Left ventricle myocardium inferior (tissue), 1 donor: ENCODE measurements around the gene ZSCAN32. TPM values are rescaled to one million over a fixed set of nuclear protein-coding genes. Genes with fewer than 3 reads are reported as not detected.

ENCODE experiments used
- DNase-seq: peaks from one replicate; pipeline ENCODE4 v3.0.0-alpha.2; 2020
- H3K27ac ChIP-seq: fragments of 200-600 bp; replicated peaks from 2 replicates; pipeline ENCODE4 v1.8.0; 2021
- H3K27me3 ChIP-seq: fragments of 200-600 bp; 2 replicates; pipeline ENCODE4 v1.8.0; 2021; ENCODE audit warnings: low read depth
- H3K36me3 ChIP-seq: fragments of 200-600 bp; 2 replicates; pipeline ENCODE4 v1.8.0; 2021
- H3K4me1 ChIP-seq: fragments of 200-600 bp; 2 replicates; pipeline ENCODE4 v1.8.0; 2021
- H3K4me3 ChIP-seq: fragments of 200-600 bp; 2 replicates; pipeline ENCODE4 v1.8.0; 2021; ENCODE audit warnings: mild to moderate bottlenecking, moderate library complexity
- H3K9me3 ChIP-seq: fragments of 200-600 bp; replicated peaks from 2 replicates; pipeline ENCODE4 v1.8.0; 2021
- CTCF ChIP-seq: fragments of 200-600 bp; IDR thresholded peaks from 2 replicates; pipeline ENCODE4 v1.8.0; 2021; ENCODE audit warnings: antibody characterized with exemption, mild to moderate bottlenecking, borderline replicate concordance
- intact Hi-C: fragments of 100-400 bp; cut with micrococcal nuclease; formaldehyde crosslinking; loops from one replicate; pipeline ENCODE4 v1.11.0; 2022
- total RNA-seq: library from RNA; stranded (reverse); fragmentation: NEBNext Ultra II Directional; extraction: Animal tissue kit (Norgen Biotek cat#: 25700); gene quantifications from one replicate; pipeline ENCODE4 v1.2.1, GENCODE V29; 2021
- donor health status: DM: no; HTN: yes; CAD: no; lungs with severe emphysema.

Gene ZSCAN32
- total RNA-seq, 1 donor from 2014 or later = 5.9 TPM

- H3K4me1 ChIP-seq = no peaks in the 10 kb centered on the region
- no peak for TF ChIP-seq CTCF
- no peak overlapping the region for H3K4me3 ChIP-seq
- H3K27me3 ChIP-seq = peaks cover 4% of the 10 kb centered on the region
- intact Hi-C loops = no loop called here
- H3K36me3 ChIP-seq = no peaks in the 10 kb centered on the region
- no peaks in the 10 kb centered on the region for H3K9me3 ChIP-seq
- H3K27ac ChIP-seq = no peak overlapping the region
- DNase-seq = no peak
Measured at GRCh38 chr16:3356118-3356517, 44.7 kb downstream of the ZSCAN32 start.

- no peak for DNase-seq
- intact Hi-C loops = no loop called here
- H3K36me3 ChIP-seq = no peaks in the 10 kb centered on the region
- H3K27me3 ChIP-seq = no peaks in the 10 kb centered on the region
- H3K4me3 ChIP-seq = no peak within 1 kb of the TSS
- H3K27ac ChIP-seq = no peak within 1 kb of the TSS
- no peak for TF ChIP-seq CTCF
- no peaks in the 10 kb centered on the region for H3K4me1 ChIP-seq
- no peaks in the 10 kb centered on the region for H3K9me3 ChIP-seq
Measured at GRCh38 chr16:3355589-3355988, 45.2 kb downstream of the ZSCAN32 start, which contains the start of gene OR2C1. Gene OR2C1 (plus strand): TSS chr16:3355889. CDS start chr16:3355941, 52 bp downstream.

GRCh38 chr16:3349175-3349574 is 51.6 kb downstream of the ZSCAN32 start:
- DNase-seq = no peak
- intact Hi-C loops = no loop called here
- H3K27me3 ChIP-seq = no peaks in the 10 kb centered on the region
- H3K27ac ChIP-seq = peak overlapping the region; percentile 50
- H3K4me1 ChIP-seq = peaks cover 12% of the 10 kb centered on the region
- no peak for TF ChIP-seq CTCF
- H3K4me3 ChIP-seq = no peak overlapping the region
- peaks cover 3% of the 10 kb centered on the region for H3K9me3 ChIP-seq
- no peaks in the 10 kb centered on the region for H3K36me3 ChIP-seq

- Histone ChIP-seq H3K9me3 (peaks cover 3% of the 10 kb centered on the region), H3K27me3 (no peaks in the 10 kb centered on the region), H3K27ac (peak overlapping the region; percentile 50), H3K4me3 (no peak overlapping the region), H3K4me1 (peaks cover 12% of the 10 kb centered on the region), H3K36me3 (no peaks in the 10 kb centered on the region)
- intact Hi-C loops = no loop called here
- TF ChIP-seq CTCF = no peak
- DNase-seq = no peak
Measured at GRCh38 chr16:3348547-3349167, 52.1 kb downstream of the ZSCAN32 start.

GRCh38 chr16:3347586-3347985 is 53.2 kb downstream of the ZSCAN32 start:
- Histone ChIP-seq H3K36me3 (no peaks in the 10 kb centered on the region), H3K9me3 (peaks cover 3% of the 10 kb centered on the region), H3K27ac (no peak overlapping the region), H3K27me3 (no peaks in the 10 kb centered on the region), H3K4me3 (no peak overlapping the region), H3K4me1 (peaks cover 12% of the 10 kb centered on the region)
- TF ChIP-seq CTCF = no peak
- intact Hi-C loops = no loop called here
- no peak for DNase-seq
